ENCODE measurements around the gene NRSN1.
"Not testable (repeated sequence)": the region's sequence is repeated elsewhere in the genome, so short reads cannot be mapped to it uniquely, and the experiment has no call there.

Gene NRSN1

GRCh38 chr6:24108056-24108455 is 18.0 kb upstream of the NRSN1 start:
- H3K9me3 ChIP-seq (ENCODE audit: control insufficient read depth, low read length): no peaks in the 10 kb centered on the region
- no peaks in the 10 kb centered on the region for H3K27me3 ChIP-seq (ENCODE audit: control insufficient read depth, insufficient read depth, low read length)
- H3K9ac ChIP-seq (ENCODE audit: low read length): no peak overlapping the region
- no peaks in the 10 kb centered on the region for H3K4me1 ChIP-seq (ENCODE audit: control insufficient read depth, insufficient read depth, low read length)
- H3K4me3 ChIP-seq (ENCODE audit: low read length): no peak overlapping the region
- H3K36me3 ChIP-seq (ENCODE audit: control insufficient read depth, insufficient read depth, low read length): no peaks in the 10 kb centered on the region

- no peaks in the 10 kb centered on the region for H3K27me3 ChIP-seq (ENCODE audit: control insufficient read depth, insufficient read depth, low read length)
- no peaks in the 10 kb centered on the region for H3K36me3 ChIP-seq (ENCODE audit: control insufficient read depth, insufficient read depth, low read length)
- no peaks in the 10 kb centered on the region for H3K4me1 ChIP-seq (ENCODE audit: control insufficient read depth, insufficient read depth, low read length)
- H3K9ac ChIP-seq (ENCODE audit: low read length): no peak overlapping the region
- no peak overlapping the region for H3K4me3 ChIP-seq (ENCODE audit: low read length)
- no peaks in the 10 kb centered on the region for H3K9me3 ChIP-seq (ENCODE audit: control insufficient read depth, low read length)
Observed at GRCh38 chr6:24110417-24110816, 15.6 kb upstream of the NRSN1 start.

- Histone ChIP-seq H3K27me3 (ENCODE audit: control insufficient read depth, insufficient read depth, low read length) (no peaks in the 10 kb centered on the region), H3K9me3 (ENCODE audit: control insufficient read depth, low read length) (no peaks in the 10 kb centered on the region)
Observed at GRCh38 chr6:24113891-24114290, 12.1 kb upstream of the NRSN1 start.

GRCh38 chr6:24117021-24117420 is 9.0 kb upstream of the NRSN1 start:
- no peak overlapping the region for H3K9ac ChIP-seq (ENCODE audit: low read length)
- no peaks in the 10 kb centered on the region for H3K4me1 ChIP-seq (ENCODE audit: control insufficient read depth, insufficient read depth, low read length)
- H3K36me3 ChIP-seq (ENCODE audit: control insufficient read depth, insufficient read depth, low read length): no peaks in the 10 kb centered on the region
- H3K4me3 ChIP-seq (ENCODE audit: low read length): no peak overlapping the region
- no peaks in the 10 kb centered on the region for H3K27me3 ChIP-seq (ENCODE audit: control insufficient read depth, insufficient read depth, low read length)
- no peaks in the 10 kb centered on the region for H3K9me3 ChIP-seq (ENCODE audit: control insufficient read depth, low read length)

More at GRCh38 chr6:24113891-24114290, 12.1 kb upstream of the NRSN1 start:
- no peak overlapping the region for H3K4me3 ChIP-seq (ENCODE audit: low read length)
- H3K9ac ChIP-seq (ENCODE audit: low read length): no peak overlapping the region
- H3K4me1 ChIP-seq (ENCODE audit: control insufficient read depth, insufficient read depth, low read length): no peaks in the 10 kb centered on the region
- no peaks in the 10 kb centered on the region for H3K36me3 ChIP-seq (ENCODE audit: control insufficient read depth, insufficient read depth, low read length)

- Histone ChIP-seq H3K27me3 (ENCODE audit: control insufficient read depth, insufficient read depth, low read length) (no peaks in the 10 kb centered on the region), H3K4me3 (ENCODE audit: low read length) (no peak overlapping the region), H3K36me3 (ENCODE audit: control insufficient read depth, insufficient read depth, low read length) (no peaks in the 10 kb centered on the region), H3K9ac (ENCODE audit: low read length) (no peak overlapping the region), H3K4me1 (ENCODE audit: control insufficient read depth, insufficient read depth, low read length) (no peaks in the 10 kb centered on the region), H3K9me3 (ENCODE audit: control insufficient read depth, low read length) (no peaks in the 10 kb centered on the region)
Observed at GRCh38 chr6:24122139-24122538, 3.9 kb upstream of the NRSN1 start.

GRCh38 chr6:24126586-24127192 is 674 bp downstream of the NRSN1 start:
- no peak overlapping the region for H3K9ac ChIP-seq (ENCODE audit: low read length)

GRCh38 chr6:24127316-24127715 is 1.3 kb downstream of the NRSN1 start:
- H3K4me1 ChIP-seq (ENCODE audit: control insufficient read depth, insufficient read depth, low read length): no peaks in the 10 kb centered on the region
- H3K9me3 ChIP-seq (ENCODE audit: control insufficient read depth, low read length): no peaks in the 10 kb centered on the region
- H3K27me3 ChIP-seq (ENCODE audit: control insufficient read depth, insufficient read depth, low read length): no peaks in the 10 kb centered on the region
- no peaks in the 10 kb centered on the region for H3K36me3 ChIP-seq (ENCODE audit: control insufficient read depth, insufficient read depth, low read length)
- no peak overlapping the region for H3K4me3 ChIP-seq (ENCODE audit: low read length)
- no peak overlapping the region for H3K9ac ChIP-seq (ENCODE audit: low read length)

More at GRCh38 chr6:24126586-24127192, 674 bp downstream of the NRSN1 start:
- Histone ChIP-seq H3K9me3 (ENCODE audit: control insufficient read depth, low read length) (no peaks in the 10 kb centered on the region), H3K4me1 (ENCODE audit: control insufficient read depth, insufficient read depth, low read length) (no peaks in the 10 kb centered on the region), H3K36me3 (ENCODE audit: control insufficient read depth, insufficient read depth, low read length) (no peaks in the 10 kb centered on the region), H3K27me3 (ENCODE audit: control insufficient read depth, insufficient read depth, low read length) (no peaks in the 10 kb centered on the region), H3K4me3 (ENCODE audit: low read length) (no peak overlapping the region)

GRCh38 chr6:24131751-24132150 is 5.7 kb downstream of the NRSN1 start:
- H3K27me3 ChIP-seq (ENCODE audit: control insufficient read depth, insufficient read depth, low read length): no peaks in the 10 kb centered on the region
- no peak overlapping the region for H3K9ac ChIP-seq (ENCODE audit: low read length)
- H3K36me3 ChIP-seq (ENCODE audit: control insufficient read depth, insufficient read depth, low read length): no peaks in the 10 kb centered on the region
- no peak overlapping the region for H3K4me3 ChIP-seq (ENCODE audit: low read length)
- no peaks in the 10 kb centered on the region for H3K9me3 ChIP-seq (ENCODE audit: control insufficient read depth, low read length)
- H3K4me1 ChIP-seq (ENCODE audit: control insufficient read depth, insufficient read depth, low read length): no peaks in the 10 kb centered on the region

GRCh38 chr6:24139080-24139479 is 13.1 kb downstream of the NRSN1 start:
- H3K9ac ChIP-seq (ENCODE audit: low read length): no peak overlapping the region

GRCh38 chr6:24139639-24140038 is 13.6 kb downstream of the NRSN1 start:
- Histone ChIP-seq H3K9me3 (ENCODE audit: control insufficient read depth, low read length) (no peaks in the 10 kb centered on the region), H3K27me3 (ENCODE audit: control insufficient read depth, insufficient read depth, low read length) (no peaks in the 10 kb centered on the region), H3K36me3 (ENCODE audit: control insufficient read depth, insufficient read depth, low read length) (no peaks in the 10 kb centered on the region), H3K4me3 (ENCODE audit: low read length) (no peak overlapping the region), H3K9ac (ENCODE audit: low read length) (no peak overlapping the region), H3K4me1 (ENCODE audit: control insufficient read depth, insufficient read depth, low read length) (no peaks in the 10 kb centered on the region)

More at GRCh38 chr6:24139080-24139479, 13.1 kb downstream of the NRSN1 start:
- Histone ChIP-seq H3K36me3 (ENCODE audit: control insufficient read depth, insufficient read depth, low read length) (no peaks in the 10 kb centered on the region), H3K9me3 (ENCODE audit: control insufficient read depth, low read length) (no peaks in the 10 kb centered on the region), H3K4me1 (ENCODE audit: control insufficient read depth, insufficient read depth, low read length) (no peaks in the 10 kb centered on the region), H3K4me3 (ENCODE audit: low read length) (no peak overlapping the region), H3K27me3 (ENCODE audit: control insufficient read depth, insufficient read depth, low read length) (no peaks in the 10 kb centered on the region)

GRCh38 chr6:24140591-24140990 is 14.6 kb downstream of the NRSN1 start:
- no peaks in the 10 kb centered on the region for H3K27me3 ChIP-seq (ENCODE audit: control insufficient read depth, insufficient read depth, low read length)
- H3K4me1 ChIP-seq (ENCODE audit: control insufficient read depth, insufficient read depth, low read length): no peaks in the 10 kb centered on the region
- no peak overlapping the region for H3K9ac ChIP-seq (ENCODE audit: low read length)
- no peaks in the 10 kb centered on the region for H3K36me3 ChIP-seq (ENCODE audit: control insufficient read depth, insufficient read depth, low read length)
- no peak overlapping the region for H3K4me3 ChIP-seq (ENCODE audit: low read length)
- H3K9me3 ChIP-seq (ENCODE audit: control insufficient read depth, low read length): no peaks in the 10 kb centered on the region

GRCh38 chr6:24142733-24143132 is 16.7 kb downstream of the NRSN1 start:
- H3K36me3 ChIP-seq (ENCODE audit: control insufficient read depth, insufficient read depth, low read length); H3K4me3 ChIP-seq (ENCODE audit: low read length); H3K4me1 ChIP-seq (ENCODE audit: control insufficient read depth, insufficient read depth, low read length); H3K9ac ChIP-seq (ENCODE audit: low read length); H3K27me3 ChIP-seq (ENCODE audit: control insufficient read depth, insufficient read depth, low read length); H3K9me3 ChIP-seq (ENCODE audit: control insufficient read depth, low read length): not testable (repeated sequence)

GRCh38 chr6:24145690-24146131 is 19.7 kb downstream of the NRSN1 start:
- H3K4me3 ChIP-seq (ENCODE audit: low read length): no peak overlapping the region
- no peaks in the 10 kb centered on the region for H3K27me3 ChIP-seq (ENCODE audit: control insufficient read depth, insufficient read depth, low read length)
- H3K4me1 ChIP-seq (ENCODE audit: control insufficient read depth, insufficient read depth, low read length): no peaks in the 10 kb centered on the region
- H3K9me3 ChIP-seq (ENCODE audit: control insufficient read depth, low read length): no peaks in the 10 kb centered on the region
- no peak overlapping the region for H3K9ac ChIP-seq (ENCODE audit: low read length)
- no peaks in the 10 kb centered on the region for H3K36me3 ChIP-seq (ENCODE audit: control insufficient read depth, insufficient read depth, low read length)

Data from mucosa of stomach (tissue), 1 donor.